Measurements from ENCODE around the gene MUC4.

Gene MUC4

GRCh38 chr3:195763076-195763830, 48.5 kb downstream of the MUC4 start:
- in situ Hi-C loops (cut with HindIII; ENCODE audit: low sequenced_read_pairs): loop anchor here (5.0 kb wide), 2 partner anchors 39 to 46 kb away; no protein-coding TSS in a partner anchor

- in situ Hi-C loops (cut with HindIII; ENCODE audit: low sequenced_read_pairs): loop anchor here (5.0 kb wide), 2 partner anchors 40 to 45 kb away; no protein-coding TSS in a partner anchor
Observed at GRCh38 chr3:195762611-195763010, 49.1 kb downstream of the MUC4 start.

GRCh38 chr3:195762249-195762585, 49.5 kb downstream of the MUC4 start:
- in situ Hi-C loops (cut with HindIII; ENCODE audit: low sequenced_read_pairs): loop anchor here (5.0 kb wide), 2 partner anchors 40 to 45 kb away; no protein-coding TSS in a partner anchor

GRCh38 chr3:195761567-195762248, 50.0 kb downstream of the MUC4 start:
- in situ Hi-C loops (cut with HindIII; ENCODE audit: low sequenced_read_pairs): loop anchor here (5.0 kb wide), 2 partner anchors 41 to 44 kb away; no protein-coding TSS in a partner anchor

- in situ Hi-C loops (cut with HindIII; ENCODE audit: low sequenced_read_pairs): loop anchor here (5.0 kb wide), 2 partner anchors 41 to 44 kb away; no protein-coding TSS in a partner anchor
Observed at GRCh38 chr3:195761123-195761566, 50.6 kb downstream of the MUC4 start.

GRCh38 chr3:195760345-195761122, 51.2 kb downstream of the MUC4 start:
- in situ Hi-C loops (cut with HindIII; ENCODE audit: low sequenced_read_pairs): loop anchor here (5.0 kb wide), 2 partner anchors 42 to 43 kb away; no protein-coding TSS in a partner anchor

GRCh38 chr3:195758721-195759353, 52.9 kb downstream of the MUC4 start:
- in situ Hi-C loops (cut with HindIII; ENCODE audit: low sequenced_read_pairs): no loop called here

GRCh38 chr3:195757827-195758226, 53.9 kb downstream of the MUC4 start:
- in situ Hi-C loops (cut with HindIII; ENCODE audit: low sequenced_read_pairs): no loop called here

GRCh38 chr3:195757438-195757770, 54.3 kb downstream of the MUC4 start:
- in situ Hi-C loops (cut with HindIII; ENCODE audit: low sequenced_read_pairs): no loop called here

GRCh38 chr3:195755791-195756676, 55.7 kb downstream of the MUC4 start:
- in situ Hi-C loops (cut with HindIII; ENCODE audit: low sequenced_read_pairs): no loop called here

GRCh38 chr3:195755391-195755790, 56.3 kb downstream of the MUC4 start:
- in situ Hi-C loops (cut with HindIII; ENCODE audit: low sequenced_read_pairs): no loop called here

- in situ Hi-C loops (cut with HindIII; ENCODE audit: low sequenced_read_pairs): no loop called here
Observed at GRCh38 chr3:195754906-195755305, 56.8 kb downstream of the MUC4 start.

- in situ Hi-C loops (cut with HindIII; ENCODE audit: low sequenced_read_pairs): no loop called here
Observed at GRCh38 chr3:195754141-195754540, 57.6 kb downstream of the MUC4 start.

- in situ Hi-C loops (cut with HindIII; ENCODE audit: low sequenced_read_pairs): no loop called here
Observed at GRCh38 chr3:195753581-195753980, 58.1 kb downstream of the MUC4 start.

GRCh38 chr3:195752546-195753331, 59.0 kb downstream of the MUC4 start:
- in situ Hi-C loops (cut with HindIII; ENCODE audit: low sequenced_read_pairs): no loop called here

GRCh38 chr3:195752066-195752465, 59.7 kb downstream of the MUC4 start:
- in situ Hi-C loops (cut with HindIII; ENCODE audit: low sequenced_read_pairs): no loop called here

GRCh38 chr3:195751560-195751959, 60.2 kb downstream of the MUC4 start:
- in situ Hi-C loops (cut with HindIII; ENCODE audit: low sequenced_read_pairs): no loop called here

- in situ Hi-C loops (cut with HindIII; ENCODE audit: low sequenced_read_pairs): no loop called here
Observed at GRCh38 chr3:195750797-195751520, 60.8 kb downstream of the MUC4 start.

All from endothelial cell of hepatic sinusoid (primary cell).